Tibial nerve (tissue), 4 donors: Measurements from ENCODE around the gene TNRC18. TPM values are rescaled to one million over a fixed set of nuclear protein-coding genes. Genes with fewer than 3 reads are reported as not detected.

Source experiments
- DNase-seq, 2 donors: peaks; one replicate each; pipeline ENCODE4 v3.0.0-alpha.2; 2019; ENCODE audit warnings: low spot score in 2 of 2
- H3K27ac ChIP-seq, 4 donors: fragments of 200-600 bp; sonication (generic) in 3 of 4; one replicate each; pipeline ENCODE4 v1.5.1; 2017 to 2019; ENCODE audit warnings: mild to moderate bottlenecking in 1 of 4
- H3K27me3 ChIP-seq, 2 donors: fragments of 200-600 bp; sonication (generic) in 1 of 2; one replicate each; pipeline versions ENCODE4 v1.5.1 to v1.6.0; 2017 to 2019
- H3K36me3 ChIP-seq, 3 donors: fragments of 200-600 bp; sonication (generic); one replicate each; pipeline ENCODE4 v1.5.1; 2018 to 2019
- H3K4me1 ChIP-seq, 4 donors: fragments of 200-600 bp; sonication (generic) in 3 of 4; one replicate each; pipeline ENCODE4 v1.5.1; 2017 to 2019
- H3K4me3 ChIP-seq, 4 donors: fragments of 200-600 bp; sonication (generic) in 3 of 4; one replicate each; pipeline ENCODE4 v1.5.1; 2017 to 2019; ENCODE audit warnings: mild to moderate bottlenecking in 1 of 4, moderate library complexity in 1 of 4
- H3K9me3 ChIP-seq, 4 donors: fragments of 200-600 bp; sonication (generic) in 3 of 4; one replicate each; pipeline ENCODE4 v1.5.1; 2017 to 2019
- EP300 ChIP-seq, 2 donors: sonication (generic); formaldehyde crosslinking; IDR thresholded peaks; one replicate each; pipeline ENCODE4 v1.6.1; 2017; ENCODE audit warnings: antibody characterized with exemption in 2 of 2, mild to moderate bottlenecking in 1 of 2
- POLR2A ChIP-seq, 2 donors: fragments of 450-650 bp; IDR thresholded peaks; one replicate each; pipeline ENCODE4 v1.6.1; 2017; ENCODE audit warnings: antibody characterized with exemption in 2 of 2, mild to moderate bottlenecking in 2 of 2, moderate library complexity in 2 of 2
- WGBS, 2 donors: methylation state at CpG; one replicate each; pipeline ENCODE4 v1.1.5; 2018; 5-methylcytosine and 5-hydroxymethylcytosine counted together
- total RNA-seq, 4 donors: library from RNA; depleted of rRNA; stranded (reverse); fragments of >200 nt; gene quantifications; one replicate each; pipeline ENCODE4 v1.1.0, GENCODE V29; 2016
- TF ChIP-seq, protein P1 (sequence below), 5 experiments: fragments of 200-600 bp in 3 of 5; fragments of 450-650 bp in 2 of 5; sonication (generic) in 3 of 5; IDR thresholded peaks; one replicate each; pipeline ENCODE4 v1.5.1; 2016 to 2019; ENCODE audit warnings: antibody characterized with exemption in 5 of 5, mild to moderate bottlenecking in 3 of 5, moderate library complexity in 2 of 5

TNRC18 gene
- total RNA-seq, 4 donors from 2014 or later = 76.9 to 241 (median 147) TPM

DNA sequence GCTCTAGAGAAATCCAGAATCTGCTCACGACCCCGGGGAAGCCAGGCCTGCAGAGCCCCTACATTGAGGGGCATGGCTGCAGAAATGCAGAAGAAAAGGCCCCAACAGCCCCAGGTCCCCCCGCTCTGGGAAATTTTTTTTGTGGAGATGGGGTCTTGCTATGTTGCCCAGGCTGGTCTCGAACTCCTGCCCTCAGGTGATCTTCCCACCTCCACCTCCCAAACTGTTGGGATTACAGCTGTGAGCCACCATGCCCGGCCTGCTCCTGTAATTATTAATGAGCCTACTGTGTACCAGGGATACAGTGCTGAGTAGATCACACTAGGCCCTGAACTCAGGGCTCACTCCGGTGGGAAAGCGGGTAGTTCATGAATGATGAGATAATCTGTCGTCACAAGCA, 29.9 kb downstream of the TNRC18 start:
- no peak overlapping the region for H3K4me3 ChIP-seq
- no peaks in the 10 kb centered on the region for H3K9me3 ChIP-seq
- H3K27me3 ChIP-seq = no peaks in the 10 kb centered on the region
- 89 to 90% methylated on average over 8 of the region's 8 CpGs for WGBS, 2 donors
- no peak overlapping the region for H3K27ac ChIP-seq
- peaks cover 0 to 45% (median 22%) of the 10 kb centered on the region in 4 donors for H3K4me1 ChIP-seq
- H3K36me3 ChIP-seq = peaks cover 0 to 60% (median 4%) of the 10 kb centered on the region in 3 donors
- DNase-seq = no peak
- no peak for TF ChIP-seq POLR2A (IDR thresholded peaks at IDR 0.05)
- TF ChIP-seq, protein P1, sequence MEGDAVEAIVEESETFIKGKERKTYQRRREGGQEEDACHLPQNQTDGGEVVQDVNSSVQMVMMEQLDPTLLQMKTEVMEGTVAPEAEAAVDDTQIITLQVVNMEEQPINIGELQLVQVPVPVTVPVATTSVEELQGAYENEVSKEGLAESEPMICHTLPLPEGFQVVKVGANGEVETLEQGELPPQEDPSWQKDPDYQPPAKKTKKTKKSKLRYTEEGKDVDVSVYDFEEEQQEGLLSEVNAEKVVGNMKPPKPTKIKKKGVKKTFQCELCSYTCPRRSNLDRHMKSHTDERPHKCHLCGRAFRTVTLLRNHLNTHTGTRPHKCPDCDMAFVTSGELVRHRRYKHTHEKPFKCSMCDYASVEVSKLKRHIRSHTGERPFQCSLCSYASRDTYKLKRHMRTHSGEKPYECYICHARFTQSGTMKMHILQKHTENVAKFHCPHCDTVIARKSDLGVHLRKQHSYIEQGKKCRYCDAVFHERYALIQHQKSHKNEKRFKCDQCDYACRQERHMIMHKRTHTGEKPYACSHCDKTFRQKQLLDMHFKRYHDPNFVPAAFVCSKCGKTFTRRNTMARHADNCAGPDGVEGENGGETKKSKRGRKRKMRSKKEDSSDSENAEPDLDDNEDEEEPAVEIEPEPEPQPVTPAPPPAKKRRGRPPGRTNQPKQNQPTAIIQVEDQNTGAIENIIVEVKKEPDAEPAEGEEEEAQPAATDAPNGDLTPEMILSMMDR (IDR thresholded peaks at IDR 0.05) = no peak
- TF ChIP-seq EP300 (IDR thresholded peaks at IDR 0.05) = no peak

GRCh38 chr7:5393328-5393727, 30.3 kb downstream of the TNRC18 start:
- TF ChIP-seq, protein P1 (IDR thresholded peaks at IDR 0.05) = no peak
- no peak for TF ChIP-seq EP300 (IDR thresholded peaks at IDR 0.05)
- no peak for TF ChIP-seq POLR2A (IDR thresholded peaks at IDR 0.05)
- WGBS, 2 donors = 77 to 87% methylated on average over 9 of the region's 9 CpGs
- Histone ChIP-seq H3K9me3 (no peaks in the 10 kb centered on the region), H3K36me3 (peaks cover 0 to 65% (median 4%) of the 10 kb centered on the region in 3 donors), H3K4me3 (no peak overlapping the region), H3K4me1 (peaks cover 0 to 45% (median 22%) of the 10 kb centered on the region in 4 donors), H3K27ac (no peak overlapping the region), H3K27me3 (no peaks in the 10 kb centered on the region)
- no peak for DNase-seq

GRCh38 chr7:5390918-5391317, 32.7 kb downstream of the TNRC18 start:
- Histone ChIP-seq H3K9me3 (no peaks in the 10 kb centered on the region), H3K4me1 (peaks cover 0 to 24% (median 10%) of the 10 kb centered on the region in 4 donors), H3K27ac (no peak overlapping the region), H3K4me3 (no peak overlapping the region), H3K36me3 (peaks cover 0 to 89% (median 15%) of the 10 kb centered on the region in 3 donors), H3K27me3 (no peaks in the 10 kb centered on the region)
- TF ChIP-seq, protein P1 (IDR thresholded peaks at IDR 0.05) = no peak
- no peak for DNase-seq
- WGBS, 2 donors = 69 to 76% methylated on average over 7 of the region's 7 CpGs

GRCh38 chr7:5388905-5389433, 34.7 kb downstream of the TNRC18 start:
- 87 to 90% methylated on average over 56 to 58 of the region's 64 CpGs for WGBS, 2 donors
- DNase-seq = no peak
- Histone ChIP-seq H3K9me3 (no peaks in the 10 kb centered on the region), H3K36me3 (peaks cover 0 to 91% (median 15%) of the 10 kb centered on the region in 3 donors), H3K27me3 (no peaks in the 10 kb centered on the region), H3K4me1 (peaks cover 0 to 17% (median 5%) of the 10 kb centered on the region in 4 donors), H3K27ac (no peak overlapping the region), H3K4me3 (no peak overlapping the region)
- TF ChIP-seq, protein P1 (IDR thresholded peaks at IDR 0.05) = no peak
- TF ChIP-seq POLR2A (IDR thresholded peaks at IDR 0.05) = no peak
- no peak for TF ChIP-seq EP300 (IDR thresholded peaks at IDR 0.05)

- H3K4me1 ChIP-seq = peaks cover 0 to 23% (median 9%) of the 10 kb centered on the region in 4 donors
- peaks cover 0 to 85% (median 15%) of the 10 kb centered on the region in 3 donors for H3K36me3 ChIP-seq
- no peak overlapping the region for H3K27ac ChIP-seq
- H3K27me3 ChIP-seq = no peaks in the 10 kb centered on the region
- no peak for DNase-seq
- H3K4me3 ChIP-seq = no peak overlapping the region
- 88 to 92% methylated on average over 35 to 65 of the region's 81 CpGs for WGBS, 2 donors
- no peaks in the 10 kb centered on the region for H3K9me3 ChIP-seq
- no peak for TF ChIP-seq EP300 (IDR thresholded peaks at IDR 0.05)
- no peak for TF ChIP-seq POLR2A (IDR thresholded peaks at IDR 0.05)
Observed at GRCh38 chr7:5388273-5388901, 35.2 kb downstream of the TNRC18 start.
